ENCODE results near the gene DSCAML1. TPM values are rescaled to one million over a fixed set of nuclear protein-coding genes. Genes with fewer than 3 reads are reported as not detected.

DSCAML1 gene
- total RNA-seq, 1 experiment from 2014 or later: 0.15 TPM

GRCh38 chr11:117832511-117832910, 35.5 kb upstream of the DSCAML1 start:
- Mint-ChIP-seq H3K4me3 (no peak overlapping the region), H3K4me1 (peaks cover 18 to 24% of the 10 kb centered on the region in 2 experiments), H3K27me3 (ENCODE audit: low read depth) (peaks cover 3% of the 10 kb centered on the region), H3K36me3 (ENCODE audit: insufficient read depth in 1 of 3, low read depth in 3 of 3) (peaks cover 0 to 1% (median 0%) of the 10 kb centered on the region in 3 experiments; a peak in 2 of 7 replicates), H3K27ac (peak overlapping the region in 1 of 3 experiments; percentile 34; a peak in 1 of 7 replicates), H3K9me3 (no peaks in the 10 kb centered on the region)
- Histone ChIP-seq H3K23ac (ENCODE audit: insufficient read length, low read depth, low read length) (no peak overlapping the region), H3K4me2 (ENCODE audit: insufficient read depth, insufficient read length, low read length) (no peak overlapping the region), H2AFZ (ENCODE audit: low read length) (no peak overlapping the region), H3K9ac (ENCODE audit: extremely low read depth, insufficient read length, low read length) (no peak overlapping the region), H4K5ac (ENCODE audit: insufficient read length, low read depth, low read length) (no peak overlapping the region), H2BK20ac (ENCODE audit: low read depth, low read length, poor library complexity, severe bottlenecking) (no peak overlapping the region), H3K23me2 (ENCODE audit: insufficient read length, low read depth, low read length, poor library complexity, severe bottlenecking) (no peaks in the 10 kb centered on the region), H3T11ph (ENCODE audit: low read length) (no peak overlapping the region), H3K27ac (ENCODE audit: insufficient read length, low read depth, low read length) (no peak overlapping the region), H2BK15ac (ENCODE audit: low read depth, low read length) (no peak overlapping the region), H2BK5ac (ENCODE audit: insufficient read length, low read length) (no peak overlapping the region), H3K4ac (ENCODE audit: low read depth, low read length) (no peak overlapping the region), H2BK12ac (ENCODE audit: insufficient read length, low read depth, low read length) (no peak overlapping the region), H4K91ac (ENCODE audit: insufficient read length, low read depth, low read length) (no peak overlapping the region), H3K14ac (ENCODE audit: insufficient read depth, low read length) (no peak overlapping the region), H4K20me1 (ENCODE audit: control insufficient read depth, insufficient read depth, insufficient read length) (no peaks in the 10 kb centered on the region), H4K8ac (replicated peaks; ENCODE audit: insufficient read length, low read depth, low read length) (no peak overlapping the region), H3K9me3 (ENCODE audit: control insufficient read depth, low read depth, low read length) (no peaks in the 10 kb centered on the region), H3K79me1 (ENCODE audit: insufficient read depth, low read depth, low read length, poor library complexity, severe bottlenecking) (no peaks in the 10 kb centered on the region), H3K18ac (ENCODE audit: insufficient read length, low read depth, low read length) (no peak overlapping the region), H3K56ac (ENCODE audit: insufficient read length, low read depth, low read length) (no peak overlapping the region), H3K4me1 (ENCODE audit: insufficient read depth, low read length) (no peaks in the 10 kb centered on the region), H3K79me2 (ENCODE audit: insufficient read depth, low read length) (no peaks in the 10 kb centered on the region), H2BK120ac (ENCODE audit: low read depth, low read length, poor library complexity, severe bottlenecking) (no peak overlapping the region), H2AK5ac (ENCODE audit: insufficient read length, low read length) (no peak overlapping the region), H3K27me3 (ENCODE audit: insufficient read depth, low read length) (no peaks in the 10 kb centered on the region)
- TF ChIP-seq CTCF (conservative IDR thresholded peaks at IDR 0.05): no peak
- no CpG with 5 or more reads among the region's 8 CpGs for WGBS (ENCODE audit: extremely low coverage, insufficient read length, low lambda C conversion rate)
- no peak for DNase-seq

All from H9 (cell line).